ENCODE measurements around the gene SPACA4.

DNA sequence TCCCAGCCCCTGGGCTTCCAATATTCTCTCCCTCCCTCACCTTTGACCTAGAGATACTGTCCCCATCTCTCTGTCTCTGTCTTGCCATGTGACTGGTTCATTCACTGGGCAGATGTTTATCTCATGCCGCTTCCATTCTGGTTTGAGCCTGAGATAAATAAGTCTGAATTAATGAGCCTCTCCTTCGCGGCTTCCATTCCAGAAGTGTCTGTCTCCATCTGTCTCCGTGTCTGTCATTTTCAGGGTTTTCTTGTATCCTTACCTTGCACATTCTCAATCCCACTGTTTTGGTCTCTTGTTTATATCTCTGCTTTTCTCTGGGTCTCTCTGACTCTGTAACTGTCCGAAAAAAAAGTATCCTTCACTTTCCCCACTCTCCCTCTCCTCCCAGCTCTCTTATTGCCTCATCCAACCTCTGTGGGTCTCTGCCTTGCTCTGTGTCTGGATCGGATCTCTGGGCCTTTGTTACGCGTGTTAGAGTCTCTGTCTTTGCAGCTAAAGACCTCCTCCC, 17.1 kb downstream of the SPACA4 start:
- TF ChIP-seq, protein P1, sequence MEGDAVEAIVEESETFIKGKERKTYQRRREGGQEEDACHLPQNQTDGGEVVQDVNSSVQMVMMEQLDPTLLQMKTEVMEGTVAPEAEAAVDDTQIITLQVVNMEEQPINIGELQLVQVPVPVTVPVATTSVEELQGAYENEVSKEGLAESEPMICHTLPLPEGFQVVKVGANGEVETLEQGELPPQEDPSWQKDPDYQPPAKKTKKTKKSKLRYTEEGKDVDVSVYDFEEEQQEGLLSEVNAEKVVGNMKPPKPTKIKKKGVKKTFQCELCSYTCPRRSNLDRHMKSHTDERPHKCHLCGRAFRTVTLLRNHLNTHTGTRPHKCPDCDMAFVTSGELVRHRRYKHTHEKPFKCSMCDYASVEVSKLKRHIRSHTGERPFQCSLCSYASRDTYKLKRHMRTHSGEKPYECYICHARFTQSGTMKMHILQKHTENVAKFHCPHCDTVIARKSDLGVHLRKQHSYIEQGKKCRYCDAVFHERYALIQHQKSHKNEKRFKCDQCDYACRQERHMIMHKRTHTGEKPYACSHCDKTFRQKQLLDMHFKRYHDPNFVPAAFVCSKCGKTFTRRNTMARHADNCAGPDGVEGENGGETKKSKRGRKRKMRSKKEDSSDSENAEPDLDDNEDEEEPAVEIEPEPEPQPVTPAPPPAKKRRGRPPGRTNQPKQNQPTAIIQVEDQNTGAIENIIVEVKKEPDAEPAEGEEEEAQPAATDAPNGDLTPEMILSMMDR (IDR thresholded peaks at IDR 0.05): no peak
- no peak for TF ChIP-seq EZH2 (IDR thresholded peaks at IDR 0.05)
- TF ChIP-seq EZH2phosphoT487 (IDR thresholded peaks at IDR 0.05): no peak

All from neural progenitor cell (in vitro differentiated cells).